GM12874 (cell line): ENCODE results near the gene PANX1.
A peak's percentile ranks its signal among the peaks of the same experiment; 100 is the strongest.

Experiments
- CTCF ChIP-seq: IDR thresholded peaks from 2 replicates; pipeline ENCODE4 v1.5.1; 2011; ENCODE audit warnings: low read depth, mild to moderate bottlenecking, control low read depth, low read length, moderate library complexity; ENCODE audit not compliant: insufficient read depth

PANX1 gene

GRCh38 chr11:94171693-94172440 is 43.2 kb downstream of the PANX1 start:
- peak; percentile 84 for TF ChIP-seq CTCF

- no peak for TF ChIP-seq CTCF
These were observed 46.9 kb downstream of the PANX1 start for GRCh38 chr11:94175535-94175934.

- TF ChIP-seq CTCF = no peak
These were observed 49.7 kb downstream of the PANX1 start for GRCh38 chr11:94178331-94178730.

GRCh38 chr11:94179696-94180095 is 51.1 kb downstream of the PANX1 start:
- TF ChIP-seq CTCF = no peak

- no peak for TF ChIP-seq CTCF
These were observed 52.9 kb downstream of the PANX1 start for GRCh38 chr11:94181526-94181925.

GRCh38 chr11:94181943-94182342 is 53.3 kb downstream of the PANX1 start:
- no peak for TF ChIP-seq CTCF

GRCh38 chr11:94183251-94183885 is 54.7 kb downstream of the PANX1 start:
- TF ChIP-seq CTCF = no peak
